Fibroblast of mammary gland (primary cell): ENCODE data around the gene DAB2IP.
"Not testable (repeated sequence)": the region's sequence is repeated elsewhere in the genome, so short reads cannot be mapped to it uniquely, and the experiment has no call there.

Experiments
- DNase-seq: peaks from one replicate; pipeline ENCODE4 v3.0.0-alpha.2; 2010; ENCODE audit warnings: low read depth
- H3K4me3 ChIP-seq: 2 replicates; pipeline ENCODE4 v1.5.1; 2011; ENCODE audit warnings: low read depth, mild to moderate bottlenecking, low read length, moderate library complexity; ENCODE audit not compliant: control insufficient read depth
- CTCF ChIP-seq: conservative IDR thresholded peaks from 2 replicates; pipeline ENCODE4 v1.5.1; 2011; ENCODE audit warnings: low read depth, low read length, inconsistent platforms; ENCODE audit not compliant: control insufficient read depth, insufficient read depth

DAB2IP gene

GRCh38 chr9:121790841-121791240, 139.4 kb downstream of the DAB2IP start:
- no peak for TF ChIP-seq CTCF

GRCh38 chr9:121792476-121792875, 141.0 kb downstream of the DAB2IP start:
- DNase-seq: not testable (repeated sequence)

More at GRCh38 chr9:121790841-121791240, 139.4 kb downstream of the DAB2IP start:
- no peak for DNase-seq
- H3K4me3 ChIP-seq: no peak overlapping the region

GRCh38 chr9:121794334-121794733, 142.9 kb downstream of the DAB2IP start:
- not testable (repeated sequence) for DNase-seq, H3K4me3 ChIP-seq

More at GRCh38 chr9:121792476-121792875, 141.0 kb downstream of the DAB2IP start:
- H3K4me3 ChIP-seq: not testable (repeated sequence)

GRCh38 chr9:121797081-121797480, 145.6 kb downstream of the DAB2IP start:
- no peak for TF ChIP-seq CTCF
- H3K4me3 ChIP-seq: no peak overlapping the region
- DNase-seq: no peak

- TF ChIP-seq CTCF: no peak
- DNase-seq: no peak
- H3K4me3 ChIP-seq: no peak overlapping the region
Measured at GRCh38 chr9:121798941-121799340, 147.5 kb downstream of the DAB2IP start.

GRCh38 chr9:121800376-121800775, 148.9 kb downstream of the DAB2IP start:
- DNase-seq: no peak
- H3K4me3 ChIP-seq: no peak overlapping the region
- no peak for TF ChIP-seq CTCF

GRCh38 chr9:121801579-121801978, 150.1 kb downstream of the DAB2IP start:
- TF ChIP-seq CTCF: no peak
- no peak overlapping the region for H3K4me3 ChIP-seq
- no peak for DNase-seq

- no peak for DNase-seq
- no peak overlapping the region for H3K4me3 ChIP-seq
- no peak for TF ChIP-seq CTCF
Measured at GRCh38 chr9:121802753-121803152, 151.3 kb downstream of the DAB2IP start.
